H1 (cell line): ENCODE measurements around the gene CSNK2B. TPM values are rescaled to one million over a fixed set of nuclear protein-coding genes. Genes with fewer than 3 reads are reported as not detected.
A peak's percentile ranks its signal among the peaks of the same experiment; 100 is the strongest.

Experiments used
- CTCF ChIA-PET: fragments of 300-600 bp; sonication (Branson Sonifier 250); formaldehyde crosslinking; loops from one replicate; lab custom pipeline; 2021; ENCODE audit not compliant: partially characterized antibody; lab: Charles Lee
- POLR2A ChIA-PET: fragments of 300-600 bp; sonication (Branson Sonifier 250); formaldehyde crosslinking; loops from one replicate; lab custom pipeline; 2021; ENCODE audit warnings: inconsistent platforms; ENCODE audit not compliant: partially characterized antibody; lab: Charles Lee
- DNase-seq, 2 experiments: peaks; one replicate each; pipeline versions ENCODE4 v3.0.0 to v3.0.0-alpha.2; 2010 to 2022; ENCODE audit warnings: low spot score in 2 of 2, low read depth in 1 of 2, mixed read lengths in 1 of 2
- FAIRE-seq: peaks from 2 replicates; lab custom pipeline; 2011; peaks lifted over from hg19 to GRCh38; lab: Jason Lieb, UNC
- H2AFZ ChIP-seq: 2 replicates; pipeline ENCODE4 v1.8.1; 2012; ENCODE audit warnings: low read length, inconsistent platforms
- H2AK5ac ChIP-seq: 2 replicates; pipeline ENCODE4 v1.6.1; 2013; ENCODE audit warnings: low read depth, low read length
- H2BK120ac ChIP-seq: replicated peaks from 2 replicates; pipeline ENCODE3; 2013; ENCODE audit warnings: low read depth, low read length, inconsistent platforms
- H2BK12ac ChIP-seq: 2 replicates; pipeline ENCODE4 v1.6.1; 2013; ENCODE audit warnings: low read depth, low read length
- H2BK15ac ChIP-seq: 2 replicates; pipeline ENCODE4 v1.6.1; 2013; ENCODE audit warnings: low read length
- H2BK20ac ChIP-seq: 2 replicates; pipeline ENCODE4 v1.6.1; 2013; ENCODE audit warnings: low read length
- H2BK5ac ChIP-seq: 2 replicates; pipeline ENCODE4 v1.6.1; 2013; ENCODE audit warnings: low read depth, low read length
- H3K14ac ChIP-seq: 2 replicates; pipeline ENCODE4 v1.6.1; 2013; ENCODE audit warnings: inconsistent platforms; ENCODE audit not compliant: insufficient read length
- H3K18ac ChIP-seq: 2 replicates; pipeline ENCODE4 v1.6.1; 2013; ENCODE audit warnings: low read length; ENCODE audit errors: extremely low read depth
- H3K23ac ChIP-seq: 2 replicates; pipeline ENCODE4 v1.6.1; 2013; ENCODE audit warnings: inconsistent platforms; ENCODE audit not compliant: insufficient read length
- H3K23me2 ChIP-seq: 2 replicates; pipeline ENCODE4 v1.6.1; 2013; ENCODE audit warnings: low read depth, low read length
- H3K27ac ChIP-seq: 2 replicates; pipeline ENCODE4 v1.6.1; 2011; ENCODE audit warnings: low read depth, low read length, inconsistent platforms
- H3K27me3 ChIP-seq, 4 experiments: replicated peaks in 1 of 4; 1 replicate in 1 of 4; 2 replicates in 3 of 4; pipeline versions ENCODE4 v1.6.1 to v1.8.1; 2011 to 2013; ENCODE audit warnings: low read length in 3 of 4, mild to moderate bottlenecking in 3 of 4, inconsistent platforms in 2 of 4, mixed read lengths in 2 of 4, moderate library complexity in 1 of 4; ENCODE audit not compliant: control insufficient read depth in 3 of 4, insufficient read depth in 3 of 4; ENCODE audit errors: extremely low read depth in 1 of 4
- H3K36me3 ChIP-seq, 4 experiments: 2 replicates each; pipeline versions ENCODE4 v1.6.1 to v1.8.1; 2011 to 2013; ENCODE audit warnings: mild to moderate bottlenecking in 4 of 4, low read length in 3 of 4, moderate library complexity in 2 of 4, control low read depth in 1 of 4, inconsistent platforms in 1 of 4; ENCODE audit not compliant: insufficient read depth in 4 of 4, control insufficient read depth in 2 of 4
- H3K4ac ChIP-seq: replicated peaks from 2 replicates; pipeline ENCODE3; 2013; ENCODE audit warnings: low read length, low read depth, mixed read lengths, inconsistent platforms; ENCODE audit not compliant: insufficient read length
- H3K4me1 ChIP-seq, 4 experiments: replicated peaks in 1 of 4; 1 replicate in 1 of 4; 2 replicates in 3 of 4; pipeline versions ENCODE4 v1.6.1 to v1.8.1; 2011 to 2013; ENCODE audit warnings: low read length in 3 of 4, inconsistent platforms in 2 of 4, mixed read lengths in 1 of 4; ENCODE audit not compliant: insufficient read depth in 4 of 4, control insufficient read depth in 3 of 4
- H3K4me2 ChIP-seq, 2 experiments: 2 replicates each; pipeline versions ENCODE4 v1.6.1 to v1.8.1; 2011 to 2013; ENCODE audit warnings: low read depth in 2 of 2, low read length in 2 of 2, control low read depth in 1 of 2, inconsistent platforms in 1 of 2, mild to moderate bottlenecking in 1 of 2; ENCODE audit not compliant: insufficient read depth in 1 of 2
- H3K4me3 ChIP-seq, 4 experiments: fragments of 200-600, 300-600 bp in 1 of 4; sonication (generic), shearing (Covaris generic), sonication (Bioruptor Twin) in 1 of 4; 2 replicates each; pipeline versions ENCODE4 v1.5.1 to v1.8.1; 2011 to 2016; ENCODE audit warnings: low read length in 4 of 4, low read depth in 3 of 4, control low read depth in 2 of 4, inconsistent platforms in 2 of 4, mild to moderate bottlenecking in 2 of 4, mixed read lengths in 1 of 4, moderate library complexity in 1 of 4; ENCODE audit not compliant: insufficient read depth in 2 of 4; ENCODE audit errors: extremely low read depth in 1 of 4
- H3K56ac ChIP-seq: replicated peaks from 2 replicates; pipeline ENCODE3; 2013; ENCODE audit warnings: low read depth, mild to moderate bottlenecking, mixed read lengths, low read length, inconsistent platforms; ENCODE audit not compliant: insufficient read length
- H3K79me1 ChIP-seq: 2 replicates; pipeline ENCODE4 v1.6.1; 2013; ENCODE audit warnings: low read depth, low read length, control low read depth
- H3K79me2 ChIP-seq, 2 experiments: 2 replicates each; pipeline versions ENCODE4 v1.6.1 to v1.8.1; 2012 to 2013; ENCODE audit warnings: low read length in 2 of 2, mild to moderate bottlenecking in 2 of 2, inconsistent platforms in 1 of 2; ENCODE audit not compliant: insufficient read depth in 2 of 2, control insufficient read depth in 1 of 2
- H3K9ac ChIP-seq, 4 experiments: replicated peaks in 1 of 4; 1 replicate in 1 of 4; 2 replicates in 3 of 4; pipeline versions ENCODE4 v1.6.1 to v1.8.1; 2011 to 2013; ENCODE audit warnings: low read depth in 3 of 4, low read length in 3 of 4, control low read depth in 2 of 4, mild to moderate bottlenecking in 2 of 4, moderate library complexity in 2 of 4, inconsistent platforms in 1 of 4; ENCODE audit errors: extremely low read depth in 1 of 4
- H3K9me3 ChIP-seq, 2 experiments: 2 replicates each; pipeline versions ENCODE4 v1.6.1 to v1.8.1; 2012 to 2013; ENCODE audit warnings: mild to moderate bottlenecking in 2 of 2, moderate library complexity in 2 of 2, control low read depth in 1 of 2, inconsistent platforms in 1 of 2, low read depth in 1 of 2, low read length in 1 of 2, mixed read lengths in 1 of 2; ENCODE audit not compliant: insufficient read depth in 2 of 2
- H4K20me1 ChIP-seq, 2 experiments: replicated peaks in 1 of 2; 2 replicates each; pipeline versions ENCODE3 to v1.8.1; 2011 to 2013; ENCODE audit warnings: inconsistent platforms in 2 of 2, low read length in 2 of 2, mild to moderate bottlenecking in 1 of 2; ENCODE audit not compliant: insufficient read depth in 2 of 2, control insufficient read depth in 1 of 2
- H4K5ac ChIP-seq: 2 replicates; pipeline ENCODE4 v1.6.1; 2013; ENCODE audit warnings: low read length, low read depth, mixed read lengths, inconsistent platforms; ENCODE audit not compliant: insufficient read length
- H4K8ac ChIP-seq: 2 replicates; pipeline ENCODE4 v1.8.0; 2013; ENCODE audit warnings: mild to moderate bottlenecking, moderate library complexity, low read length, inconsistent platforms; ENCODE audit not compliant: insufficient read depth; ENCODE audit errors: extremely low read depth
- H4K91ac ChIP-seq: replicated peaks from 2 replicates; pipeline ENCODE3; 2013; ENCODE audit warnings: low read length, mixed read lengths, inconsistent platforms; ENCODE audit not compliant: insufficient read length
- HDAC6 ChIP-seq: IDR thresholded peaks from one replicate; pipeline ENCODE4 v1.7.1; 2012; ENCODE audit warnings: low read depth, mild to moderate bottlenecking, inconsistent platforms, low read length, moderate library complexity
- SIN3A ChIP-seq, 2 experiments: IDR thresholded peaks in 1 of 2; conservative IDR thresholded peaks in 1 of 2; 2 replicates each; pipeline ENCODE4 v1.6.1; 2011 to 2012; ENCODE audit warnings: low read length in 2 of 2, improper control_type of control experiment in 1 of 2, low read depth in 1 of 2, mild to moderate bottlenecking in 1 of 2
- SRF ChIP-seq: IDR thresholded peaks from 2 replicates; pipeline ENCODE4 v1.6.1; 2011; ENCODE audit warnings: mild to moderate bottlenecking, low read depth, low read length, moderate library complexity
- WGBS, 2 experiments: shearing (Covaris generic) in 1 of 2; methylation state at CpG; one replicate each; pipeline versions ENCODE4 v1.1.6 to v1.1.7; 2013 to 2015; ENCODE audit warnings: low lambda C conversion rate in 2 of 2, mixed read lengths in 2 of 2, inconsistent platforms in 1 of 2, low coverage in 1 of 2, missing lambda C conversion rate in 1 of 2; ENCODE audit not compliant: insufficient replicate concordance in 2 of 2, insufficient coverage in 1 of 2, insufficient read length in 1 of 2; ENCODE audit errors: extremely low coverage in 1 of 2, missing lambda C conversion rate in 1 of 2; 5-methylcytosine and 5-hydroxymethylcytosine counted together
- polyA plus RNA-seq, 7 experiments: library from polyadenylated mRNA; depleted of rRNA in 3 of 7; stranded (reverse) in 5 of 7; unstranded in 2 of 7; fragments of >200 nt in 5 of 7; fragments of 200-250 nt in 2 of 7; gene quantifications; 1 replicate in 5 of 7; 2 replicates in 1 of 7; 4 replicates in 1 of 7; pipeline versions ENCODE4 v1.2.1 to v1.2.3, GENCODE V29; 2011 to 2013; ENCODE audit warnings: missing spikeins in 2 of 7, mixed read lengths in 2 of 7
- total RNA-seq: library from RNA; stranded (reverse); fragmentation: NEBNext Ultra II Directional; extraction: Animal tissue kit (Norgen Biotek cat#: 25700); gene quantifications from 2 replicates; pipeline ENCODE4 v1.2.1, GENCODE V29; 2021

The CSNK2B gene
- total and polyA plus RNA-seq, 2 of the 8 experiments (the other 6 are each of a cell fraction or from before 2014, with no cell fraction given), result 169 to 208 TPM

- H2BK12ac ChIP-seq, result no peak overlapping the region
- H3K4me2 ChIP-seq, result peak overlapping the region; percentile 94 to 95
- H2BK5ac ChIP-seq, result 0 out of 2 replicates have a peak overlapping the region, but pooled peaks have one; percentile 1
- peaks cover 4 to 19% (median 9%) of the 10 kb centered on the region in 4 experiments; a peak in 6 of 8 replicates for H3K36me3 ChIP-seq
- H3K79me1 ChIP-seq, result peaks cover 9% of the 10 kb centered on the region
- no peaks in the 10 kb centered on the region for H3K9me3 ChIP-seq
- H2BK120ac ChIP-seq, result no peak overlapping the region
- H3K9ac ChIP-seq, result peak overlapping the region; percentile 75 to 93 (median 82)
- H3K14ac ChIP-seq, result peak overlapping the region; percentile 71
- H4K91ac ChIP-seq, result peak overlapping the region; percentile 76
- H3K23me2 ChIP-seq, result peaks cover 8% of the 10 kb centered on the region
- FAIRE-seq (no peak), DNase-seq (no peak)
- peak overlapping the region; percentile 73 for H4K5ac ChIP-seq
- H4K20me1 ChIP-seq, result peaks cover 0 to 3% of the 10 kb centered on the region in 2 experiments
- H3K18ac ChIP-seq, result no peak overlapping the region; the same call in 1 of the 2 replicates
- H3K4ac ChIP-seq, result peak overlapping the region; percentile 19
- H2BK15ac ChIP-seq, result peak overlapping the region; percentile 8; the same call in 1 of the 2 replicates
- 63% methylated on average over 13 of the region's 13 CpGs; no CpG with 5 or more reads in 1 of the 2 experiments for WGBS, 2 experiments
- peaks cover 0 to 39% of the 10 kb centered on the region in 2 experiments; a peak in 3 of 4 replicates for H3K79me2 ChIP-seq
- H3K27ac ChIP-seq, result peak overlapping the region; percentile 63
- peak overlapping the region; percentile 85 to 94 (median 88) for H3K4me3 ChIP-seq
- ChIA-PET CTCF (interaction anchor here (0.9 to 1.5 kb wide), 5 partner anchors 7 to 173 kb away, joined by 4 to 6 read pairs (median 5); partner anchors contain the start of gene BAG6), POLR2A (interaction anchor here (0.6 to 25.5 kb wide), 13 partner anchors 6 to 168 kb away, joined by 3 to 883 read pairs (median 13); partner anchors contain the start of genes AIF1, APOM, ATP6V1G2 and BAG6)
- H3K56ac ChIP-seq, result peak overlapping the region; percentile 77
- no peaks in the 10 kb centered on the region for H3K27me3 ChIP-seq
- H4K8ac ChIP-seq, result peak overlapping the region; percentile 94
- no peak overlapping the region for H3K23ac ChIP-seq
- no peak overlapping the region for H2BK20ac ChIP-seq
- H3K4me1 ChIP-seq, result peaks cover 0 to 15% (median 4%) of the 10 kb centered on the region in 4 experiments; a peak in 5 of 7 replicates
- TF ChIP-seq SRF (no peak), HDAC6 (no peak), SIN3A (conservative IDR thresholded peaks at IDR 0.05 in 1 of 2, IDR thresholded peaks at IDR 0.05 in 1 of 2; ENCODE audit: low read depth in 1 of 2, low read length in 2 of 2) (peak; percentile 71; a peak in 1 of 4 replicates)
- TF ChIP-seq, all 59 proteins: peak for 1
- Histone ChIP-seq H2AK5ac (no peak overlapping the region), H2AFZ (peak overlapping the region; percentile 84; the same call in 1 of the 2 replicates)
Measured at GRCh38 chr6:31659649-31660380, 6.1 kb upstream of the CSNK2B start.
